ENCODE results near the gene SPATA31D1.

Gene SPATA31D1

GRCh38 chr9:82031538-82032280, 43.1 kb downstream of the SPATA31D1 start:
- Histone ChIP-seq H3K4me2 (ENCODE audit: low read length) (no peak overlapping the region), H2AFZ (ENCODE audit: low read length) (no peak overlapping the region), H3K27ac (ENCODE audit: low read depth, low read length, poor library complexity, severe bottlenecking) (no peak overlapping the region), H3K4me1 (ENCODE audit: insufficient read depth, low read length, severe bottlenecking) (no peaks in the 10 kb centered on the region), H4K20me1 (ENCODE audit: insufficient read depth, low read length) (no peaks in the 10 kb centered on the region), H3K4me3 (ENCODE audit: low read depth, low read length, poor library complexity, severe bottlenecking) (no peak overlapping the region), H3K27me3 (ENCODE audit: insufficient read depth, low read length) (no peaks in the 10 kb centered on the region), H3K79me2 (ENCODE audit: insufficient read depth, low read length) (no peaks in the 10 kb centered on the region), H3F3A (ENCODE audit: insufficient read depth, low read length) (no peaks in the 10 kb centered on the region), H3K36me3 (ENCODE audit: insufficient read depth, low read length) (no peaks in the 10 kb centered on the region), H3K9me2 (ENCODE audit: low read depth, low read length) (no peaks in the 10 kb centered on the region), H3K9me3 (ENCODE audit: low read length) (no peaks in the 10 kb centered on the region), H3K9ac (ENCODE audit: low read length) (no peak overlapping the region)
- TF ChIP-seq CTCF (IDR thresholded peaks at IDR 0.05; ENCODE audit: low read length) (no peak), EZH2 (IDR thresholded peaks at IDR 0.05; ENCODE audit: borderline replicate concordance, low read length) (no peak)

- Histone ChIP-seq H3K4me2 (ENCODE audit: low read length) (no peak overlapping the region), H3K79me2 (ENCODE audit: insufficient read depth, low read length) (no peaks in the 10 kb centered on the region), H3K4me3 (ENCODE audit: low read depth, low read length, poor library complexity, severe bottlenecking) (no peak overlapping the region), H3K4me1 (ENCODE audit: insufficient read depth, low read length, severe bottlenecking) (no peaks in the 10 kb centered on the region), H3F3A (ENCODE audit: insufficient read depth, low read length) (no peaks in the 10 kb centered on the region), H3K9me3 (ENCODE audit: low read length) (no peaks in the 10 kb centered on the region), H3K36me3 (ENCODE audit: insufficient read depth, low read length) (no peaks in the 10 kb centered on the region), H2AFZ (ENCODE audit: low read length) (no peak overlapping the region), H3K9ac (ENCODE audit: low read length) (no peak overlapping the region), H4K20me1 (ENCODE audit: insufficient read depth, low read length) (no peaks in the 10 kb centered on the region), H3K9me2 (ENCODE audit: low read depth, low read length) (no peaks in the 10 kb centered on the region), H3K27ac (ENCODE audit: low read depth, low read length, poor library complexity, severe bottlenecking) (no peak overlapping the region), H3K27me3 (ENCODE audit: insufficient read depth, low read length) (no peaks in the 10 kb centered on the region)
- TF ChIP-seq EZH2 (IDR thresholded peaks at IDR 0.05; ENCODE audit: borderline replicate concordance, low read length), result no peak
- no peak for TF ChIP-seq CTCF (IDR thresholded peaks at IDR 0.05; ENCODE audit: low read length)
These were observed 46.6 kb downstream of the SPATA31D1 start for GRCh38 chr9:82034956-82035731.

- Histone ChIP-seq H2AFZ (ENCODE audit: low read length) (no peak overlapping the region), H3F3A (ENCODE audit: insufficient read depth, low read length) (no peaks in the 10 kb centered on the region), H3K9me3 (ENCODE audit: low read length) (no peaks in the 10 kb centered on the region), H3K4me3 (ENCODE audit: low read depth, low read length, poor library complexity, severe bottlenecking) (no peak overlapping the region), H3K79me2 (ENCODE audit: insufficient read depth, low read length) (no peaks in the 10 kb centered on the region), H4K20me1 (ENCODE audit: insufficient read depth, low read length) (no peaks in the 10 kb centered on the region), H3K36me3 (ENCODE audit: insufficient read depth, low read length) (no peaks in the 10 kb centered on the region), H3K9ac (ENCODE audit: low read length) (no peak overlapping the region), H3K27me3 (ENCODE audit: insufficient read depth, low read length) (no peaks in the 10 kb centered on the region), H3K4me2 (ENCODE audit: low read length) (no peak overlapping the region), H3K9me2 (ENCODE audit: low read depth, low read length) (no peaks in the 10 kb centered on the region), H3K27ac (ENCODE audit: low read depth, low read length, poor library complexity, severe bottlenecking) (no peak overlapping the region), H3K4me1 (ENCODE audit: insufficient read depth, low read length, severe bottlenecking) (no peaks in the 10 kb centered on the region)
- TF ChIP-seq EZH2 (IDR thresholded peaks at IDR 0.05; ENCODE audit: borderline replicate concordance, low read length) (no peak), CTCF (IDR thresholded peaks at IDR 0.05; ENCODE audit: low read length) (no peak)
These were observed 47.5 kb downstream of the SPATA31D1 start for GRCh38 chr9:82036086-82036485.
